Measurements from ENCODE around the gene GRIN2C. TPM values are rescaled to one million over a fixed set of nuclear protein-coding genes. Genes with fewer than 3 reads are reported as not detected.

The GRIN2C gene
- total RNA-seq, 2 donors from 2014 or later, result 0.42 to 1.4 TPM

DNA sequence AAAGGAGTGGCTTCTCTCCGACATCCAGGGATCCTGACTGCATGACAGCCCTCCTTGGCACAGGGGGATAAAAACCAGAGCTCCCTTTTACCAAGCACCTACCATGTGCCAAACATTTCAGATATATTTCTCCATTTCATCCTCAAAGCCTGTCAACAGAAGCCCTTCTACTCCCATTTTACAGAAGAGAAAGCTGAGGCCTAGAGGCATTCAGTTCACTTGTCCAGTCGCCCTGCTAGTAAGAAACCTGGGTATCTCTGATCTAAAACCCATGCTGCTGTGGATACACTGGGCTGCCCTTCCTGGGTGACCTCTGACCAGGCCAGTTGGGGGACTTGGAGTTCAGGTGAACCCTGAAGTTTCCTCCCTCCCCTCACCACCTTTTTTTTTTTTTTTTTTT is 19.0 kb upstream of the GRIN2C start:
- TF ChIP-seq, protein P1, sequence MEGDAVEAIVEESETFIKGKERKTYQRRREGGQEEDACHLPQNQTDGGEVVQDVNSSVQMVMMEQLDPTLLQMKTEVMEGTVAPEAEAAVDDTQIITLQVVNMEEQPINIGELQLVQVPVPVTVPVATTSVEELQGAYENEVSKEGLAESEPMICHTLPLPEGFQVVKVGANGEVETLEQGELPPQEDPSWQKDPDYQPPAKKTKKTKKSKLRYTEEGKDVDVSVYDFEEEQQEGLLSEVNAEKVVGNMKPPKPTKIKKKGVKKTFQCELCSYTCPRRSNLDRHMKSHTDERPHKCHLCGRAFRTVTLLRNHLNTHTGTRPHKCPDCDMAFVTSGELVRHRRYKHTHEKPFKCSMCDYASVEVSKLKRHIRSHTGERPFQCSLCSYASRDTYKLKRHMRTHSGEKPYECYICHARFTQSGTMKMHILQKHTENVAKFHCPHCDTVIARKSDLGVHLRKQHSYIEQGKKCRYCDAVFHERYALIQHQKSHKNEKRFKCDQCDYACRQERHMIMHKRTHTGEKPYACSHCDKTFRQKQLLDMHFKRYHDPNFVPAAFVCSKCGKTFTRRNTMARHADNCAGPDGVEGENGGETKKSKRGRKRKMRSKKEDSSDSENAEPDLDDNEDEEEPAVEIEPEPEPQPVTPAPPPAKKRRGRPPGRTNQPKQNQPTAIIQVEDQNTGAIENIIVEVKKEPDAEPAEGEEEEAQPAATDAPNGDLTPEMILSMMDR (IDR thresholded peaks at IDR 0.05), result no peak
- Histone ChIP-seq H3K27ac (no peak overlapping the region), H3K4me3 (no peak overlapping the region), H3K27me3 (replicated peaks; ENCODE audit: insufficient read depth) (no peaks in the 10 kb centered on the region), H3K4me1 (ENCODE audit: control insufficient read depth in 1 of 2, low read depth in 2 of 2) (no peaks in the 10 kb centered on the region), H3K36me3 (no peaks in the 10 kb centered on the region), H3K9me3 (no peaks in the 10 kb centered on the region)
- DNase-seq (ENCODE audit: low spot score) (no peak), ATAC-seq (ENCODE audit: insufficient number of reproducible peaks, low FRiP score, low read depth) (no peak)

DNA sequence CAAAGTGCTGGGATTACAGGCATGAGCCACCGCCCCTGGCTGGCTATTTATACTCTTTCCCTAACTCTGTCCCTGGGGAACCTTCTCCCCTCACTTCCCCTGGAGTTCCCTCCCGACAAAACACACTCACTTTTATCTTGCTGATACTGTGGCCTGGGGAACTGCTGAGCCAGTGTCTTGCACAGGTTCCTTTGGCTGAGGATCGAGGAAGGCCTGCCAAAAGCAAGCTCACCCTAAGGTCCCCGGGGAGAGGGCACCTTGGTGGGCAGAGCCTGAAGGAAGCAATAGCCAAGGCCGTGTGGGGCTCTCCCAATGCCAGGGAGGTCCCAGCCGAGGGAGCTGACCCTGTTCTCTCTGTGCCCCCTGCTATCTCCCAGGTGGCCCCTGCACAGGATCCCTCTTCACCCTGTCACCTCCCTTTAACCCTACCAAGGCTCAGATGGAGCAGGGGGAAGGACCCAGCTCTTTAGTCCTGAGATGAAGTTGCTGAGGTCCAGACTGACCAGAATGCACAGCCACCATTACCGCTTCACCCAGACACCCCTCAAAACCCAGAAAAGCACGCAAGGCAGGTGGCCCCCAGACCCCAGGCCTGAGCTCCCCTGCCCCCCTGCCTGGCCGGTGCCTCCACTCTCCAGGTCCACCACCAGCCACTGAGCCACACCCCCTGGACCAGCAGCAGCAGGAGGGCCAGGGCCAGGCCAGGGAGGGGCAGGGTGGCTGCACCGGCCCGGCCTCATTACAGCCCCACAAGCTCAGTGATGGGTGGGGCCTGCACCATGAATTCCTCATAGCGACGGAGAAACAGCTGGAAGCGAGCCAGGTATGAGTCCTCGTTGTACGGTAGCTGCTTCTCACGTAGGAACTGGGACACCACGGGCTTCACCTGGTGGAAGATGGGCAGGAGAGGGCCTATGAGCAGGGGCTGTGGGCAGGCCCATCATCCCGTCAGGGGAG is 18.2 kb upstream of the GRIN2C start:
- TF ChIP-seq, protein P1 (IDR thresholded peaks at IDR 0.05), result no peak
- no peaks in the 10 kb centered on the region for H3K4me1 ChIP-seq (ENCODE audit: control insufficient read depth in 1 of 2, low read depth in 2 of 2)
- DNase-seq (ENCODE audit: low spot score), result no peak
- no peak overlapping the region for H3K27ac ChIP-seq
- no peaks in the 10 kb centered on the region for H3K27me3 ChIP-seq (replicated peaks; ENCODE audit: insufficient read depth)
- H3K4me3 ChIP-seq, result no peak overlapping the region
- ATAC-seq (ENCODE audit: insufficient number of reproducible peaks, low FRiP score, low read depth), result no peak
- H3K36me3 ChIP-seq, result no peaks in the 10 kb centered on the region
- no peaks in the 10 kb centered on the region for H3K9me3 ChIP-seq

DNA sequence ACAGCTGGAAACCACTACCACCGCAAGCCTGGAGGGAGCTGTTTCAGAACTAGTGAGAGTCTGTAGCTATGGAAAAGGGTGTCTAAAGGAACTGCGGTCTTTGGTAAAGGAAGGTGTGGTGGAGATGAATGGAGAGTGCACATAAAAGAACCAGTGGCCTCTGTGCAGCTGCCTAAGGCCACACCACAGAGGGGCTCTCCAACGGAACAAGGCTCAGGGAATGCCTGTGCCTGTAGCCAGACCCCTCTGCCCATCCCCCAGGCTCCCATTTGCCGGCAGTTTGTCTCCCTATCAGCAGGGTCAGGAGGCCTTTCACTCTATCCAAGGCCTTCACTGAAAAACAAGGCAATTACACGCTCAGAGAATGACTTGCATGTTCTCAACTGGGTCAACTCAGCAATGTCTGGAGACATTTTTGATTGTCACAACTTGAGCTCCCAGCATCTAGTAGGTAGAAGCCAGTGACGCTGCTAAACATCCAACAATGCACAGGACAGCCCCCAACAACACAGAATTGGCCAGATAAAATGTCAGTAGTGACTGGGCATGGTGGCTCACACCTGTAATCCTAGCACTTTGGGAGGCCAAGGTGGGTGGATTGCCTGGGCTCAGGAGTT is 16.4 kb upstream of the GRIN2C start:
- no peaks in the 10 kb centered on the region for H3K9me3 ChIP-seq
- H3K4me3 ChIP-seq, result no peak overlapping the region
- H3K4me1 ChIP-seq (ENCODE audit: control insufficient read depth in 1 of 2, low read depth in 2 of 2), result peaks cover 9 to 15% of the 10 kb centered on the region in 2 donors
- DNase-seq (ENCODE audit: low spot score) (no peak), ATAC-seq (ENCODE audit: insufficient number of reproducible peaks, low FRiP score, low read depth) (no peak)
- H3K27ac ChIP-seq, result no peak overlapping the region
- TF ChIP-seq, protein P1 (IDR thresholded peaks at IDR 0.05), result no peak
- H3K36me3 ChIP-seq, result no peaks in the 10 kb centered on the region
- no peaks in the 10 kb centered on the region for H3K27me3 ChIP-seq (replicated peaks; ENCODE audit: insufficient read depth)

DNA sequence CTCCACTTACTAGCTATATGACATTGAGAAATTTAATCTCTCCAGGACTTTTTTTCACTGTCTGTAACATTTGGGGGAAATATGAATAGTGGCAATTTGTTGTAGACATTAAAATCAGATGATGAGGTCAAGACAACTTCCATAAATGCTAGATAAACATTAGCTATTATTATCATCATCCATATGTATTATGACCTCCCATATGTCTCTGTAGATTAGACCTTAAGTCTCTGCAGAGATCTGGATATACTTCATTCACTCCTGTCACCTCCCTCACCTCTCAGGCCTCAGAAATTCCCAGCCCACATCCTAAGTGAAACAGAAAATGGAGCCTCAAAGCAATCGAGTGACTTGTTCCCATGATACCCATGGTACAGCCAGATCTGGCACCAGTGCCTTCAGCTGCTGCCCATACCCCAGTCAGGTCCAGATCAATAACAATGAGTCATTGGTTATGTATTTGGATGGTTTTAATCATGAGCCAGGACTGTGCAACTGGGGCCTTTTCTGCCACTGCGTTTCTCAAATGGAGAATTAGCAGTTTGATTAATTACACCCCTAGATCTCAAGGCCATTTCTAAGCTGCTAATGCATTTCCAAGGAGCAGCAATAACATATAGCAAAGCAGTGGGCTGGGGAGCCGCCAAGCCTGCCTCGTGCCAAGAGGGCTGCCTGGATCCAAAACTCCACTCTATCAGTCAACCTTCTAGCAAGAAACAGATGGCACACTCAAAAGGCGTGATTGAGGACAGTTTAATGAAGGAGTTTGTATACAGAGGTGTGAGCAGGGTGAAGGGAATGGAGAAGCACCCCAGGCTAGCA is 15.7 kb upstream of the GRIN2C start:
- no peak for ATAC-seq (ENCODE audit: insufficient number of reproducible peaks, low FRiP score, low read depth)
- Histone ChIP-seq H3K4me3 (no peak overlapping the region), H3K27me3 (replicated peaks; ENCODE audit: insufficient read depth) (no peaks in the 10 kb centered on the region), H3K4me1 (ENCODE audit: control insufficient read depth in 1 of 2, low read depth in 2 of 2) (peaks cover 9 to 15% of the 10 kb centered on the region in 2 donors), H3K9me3 (no peaks in the 10 kb centered on the region), H3K36me3 (no peaks in the 10 kb centered on the region), H3K27ac (no peak overlapping the region)
- TF ChIP-seq, protein P1 (IDR thresholded peaks at IDR 0.05), result no peak
- DNase-seq (ENCODE audit: low spot score), result no peak

Data from thoracic aorta (tissue), 2 donors.